NK-92 (cell line): ENCODE results near the gene CACNA1G.

Experiments
- DNase-seq: peaks from one replicate; lab custom pipeline; 2025; ENCODE audit not compliant: unreplicated experiment; lab: John Stamatoyannopoulos, UW

The CACNA1G gene

GRCh38 chr17:50547035-50547735 lies 13.3 kb upstream of the CACNA1G start, which contains the start of gene SPATA20:
TSS of gene SPATA20 (plus strand) at chr17:50547174. CDS start at chr17:50547209, 35 bp downstream.
- no peak for DNase-seq

GRCh38 chr17:50547736-50548083 lies 12.8 kb upstream of the CACNA1G start:
- no peak for DNase-seq

GRCh38 chr17:50548831-50549230 lies 11.7 kb upstream of the CACNA1G start:
- DNase-seq: no peak

DNA sequence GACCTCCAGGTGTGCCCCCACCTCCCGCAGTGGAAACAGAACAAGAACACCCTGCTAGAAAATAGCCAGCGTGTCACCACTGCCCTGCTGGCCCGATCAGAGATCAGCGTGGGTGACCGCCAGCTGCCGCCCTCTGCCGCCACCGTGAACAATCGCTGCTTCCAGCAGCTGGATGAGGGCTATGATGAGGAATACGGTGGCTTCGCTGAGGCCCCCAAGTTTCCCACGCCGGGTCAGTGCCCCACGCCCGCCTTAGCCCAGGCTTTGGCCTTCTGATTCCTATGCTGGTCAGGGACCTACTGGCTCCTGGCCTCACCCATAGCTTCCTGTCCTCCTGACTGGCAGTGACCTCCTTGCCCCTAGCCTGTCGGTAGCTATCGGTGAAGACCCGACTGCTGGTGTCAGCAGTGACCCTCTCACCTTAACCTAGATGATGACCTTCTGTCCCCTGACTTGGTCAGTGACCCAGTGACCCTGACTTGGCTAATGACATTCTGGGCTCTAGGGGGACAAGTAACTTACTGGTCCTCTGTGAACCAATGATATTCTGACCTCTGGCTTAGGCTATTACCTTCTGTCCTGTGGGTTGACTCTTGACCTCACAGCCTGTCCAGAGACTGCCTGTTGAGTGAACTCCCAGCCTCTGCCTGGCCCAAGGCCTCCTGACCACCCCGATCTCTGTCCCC lies 11.1 kb upstream of the CACNA1G start:
- DNase-seq: no peak

GRCh38 chr17:50549969-50550368 lies 10.5 kb upstream of the CACNA1G start:
- DNase-seq: no peak

GRCh38 chr17:50550661-50551432 lies 9.7 kb upstream of the CACNA1G start:
- no peak for DNase-seq

DNA sequence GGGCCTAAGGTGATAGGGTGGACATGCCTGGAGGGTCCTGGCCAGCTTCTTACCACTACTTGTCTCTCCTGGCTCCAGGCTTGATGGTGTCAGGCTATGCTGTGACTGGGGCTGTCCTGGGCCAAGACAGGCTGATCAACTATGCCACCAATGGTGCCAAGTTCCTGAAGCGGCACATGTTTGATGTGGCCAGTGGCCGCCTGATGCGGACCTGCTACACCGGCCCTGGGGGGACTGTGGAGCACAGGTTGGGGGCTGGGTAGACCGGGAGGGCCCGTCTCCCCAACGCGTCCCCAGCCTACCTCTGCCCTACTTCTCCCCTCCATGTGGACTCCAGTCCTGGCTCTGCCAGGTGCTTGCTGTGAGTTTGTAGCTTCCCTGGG lies 9.1 kb upstream of the CACNA1G start:
- no peak for DNase-seq

- no peak for DNase-seq
These were observed 8.6 kb upstream of the CACNA1G start for GRCh38 chr17:50551884-50552283.

DNA sequence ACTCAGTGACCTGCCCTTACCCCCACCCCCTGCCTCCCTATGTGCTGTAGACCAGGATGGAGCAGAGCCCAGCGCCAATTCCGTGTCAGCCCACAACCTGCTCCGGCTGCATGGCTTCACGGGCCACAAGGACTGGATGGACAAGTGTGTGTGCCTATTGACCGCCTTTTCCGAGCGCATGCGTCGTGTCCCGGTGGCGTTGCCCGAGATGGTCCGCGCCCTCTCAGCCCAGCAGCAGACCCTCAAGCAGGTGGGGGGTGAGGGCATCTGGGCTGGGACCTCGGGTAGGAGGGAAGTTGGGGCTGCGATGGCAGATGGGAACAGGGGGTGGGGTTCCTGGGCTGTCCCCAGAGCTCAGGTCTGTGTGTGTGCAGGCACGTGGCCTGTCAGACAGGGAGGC lies 6.3 kb upstream of the CACNA1G start:
- DNase-seq: no peak

- no peak for DNase-seq
These were observed 3.7 kb upstream of the CACNA1G start for GRCh38 chr17:50556803-50557202.

DNA sequence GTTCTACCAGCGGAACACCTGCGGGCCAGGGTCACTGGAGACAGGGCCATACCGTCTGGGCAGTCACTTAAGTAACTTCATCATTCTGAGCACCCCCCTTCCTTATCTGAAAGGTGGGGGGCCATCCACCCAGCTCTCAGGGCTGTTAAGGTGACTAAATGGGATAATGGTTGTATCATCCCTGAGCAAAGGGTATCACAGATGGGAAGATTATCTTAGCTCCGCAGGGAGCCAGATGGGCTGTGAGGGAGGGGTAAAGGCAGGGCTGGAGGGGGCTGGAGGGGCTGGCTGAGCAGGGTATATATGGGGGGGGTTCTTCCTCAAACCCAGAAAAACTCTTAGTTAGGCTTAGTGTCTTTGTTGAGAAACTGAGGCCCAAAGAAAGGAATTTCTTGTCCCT lies 2.9 kb upstream of the CACNA1G start:
- DNase-seq: no peak

GRCh38 chr17:50558091-50558490 lies 2.4 kb upstream of the CACNA1G start:
- no peak for DNase-seq

GRCh38 chr17:50558581-50558940 lies 2.0 kb upstream of the CACNA1G start:
- DNase-seq: no peak

DNA sequence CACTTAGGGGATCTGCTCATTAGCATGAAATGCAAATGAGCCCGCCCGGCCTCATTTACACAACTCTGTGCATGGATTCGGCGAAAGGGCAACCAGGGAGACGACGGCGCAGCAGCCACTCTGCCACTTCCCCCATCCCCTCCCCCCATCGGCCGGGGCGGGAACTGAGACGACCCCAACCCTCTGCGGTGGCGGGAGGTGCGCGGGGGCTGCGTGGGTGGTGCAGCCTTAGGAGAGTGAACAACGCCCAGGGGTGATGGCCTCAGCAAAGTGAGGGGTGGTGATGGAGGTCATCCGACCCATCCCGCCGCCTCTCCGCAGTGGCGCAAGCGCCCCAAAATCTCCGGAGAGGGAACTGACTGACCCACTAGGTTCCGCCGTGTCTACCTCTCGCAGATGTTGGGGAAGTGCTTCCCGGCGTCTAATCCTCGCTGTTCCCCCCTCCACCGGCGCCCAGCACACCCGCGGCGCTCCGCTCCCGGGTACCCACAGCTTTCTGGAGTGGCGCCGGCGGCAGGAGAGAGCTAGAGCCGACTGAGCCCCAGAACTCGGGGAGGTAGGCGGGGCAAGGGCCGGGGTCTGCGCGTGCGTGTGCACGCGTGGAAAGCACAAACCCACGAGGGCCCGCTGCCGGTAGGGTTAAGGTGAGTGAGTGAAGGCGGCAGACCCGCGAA lies 1.4 kb upstream of the CACNA1G start:
- DNase-seq: no peak

- DNase-seq: no peak
These were observed 786 bp upstream of the CACNA1G start for GRCh38 chr17:50559674-50560184.

- no peak for DNase-seq
These were observed 623 bp downstream of the CACNA1G start for GRCh38 chr17:50560931-50561745.

GRCh38 chr17:50561746-50562141 lies 1.2 kb downstream of the CACNA1G start:
- no peak for DNase-seq

DNA sequence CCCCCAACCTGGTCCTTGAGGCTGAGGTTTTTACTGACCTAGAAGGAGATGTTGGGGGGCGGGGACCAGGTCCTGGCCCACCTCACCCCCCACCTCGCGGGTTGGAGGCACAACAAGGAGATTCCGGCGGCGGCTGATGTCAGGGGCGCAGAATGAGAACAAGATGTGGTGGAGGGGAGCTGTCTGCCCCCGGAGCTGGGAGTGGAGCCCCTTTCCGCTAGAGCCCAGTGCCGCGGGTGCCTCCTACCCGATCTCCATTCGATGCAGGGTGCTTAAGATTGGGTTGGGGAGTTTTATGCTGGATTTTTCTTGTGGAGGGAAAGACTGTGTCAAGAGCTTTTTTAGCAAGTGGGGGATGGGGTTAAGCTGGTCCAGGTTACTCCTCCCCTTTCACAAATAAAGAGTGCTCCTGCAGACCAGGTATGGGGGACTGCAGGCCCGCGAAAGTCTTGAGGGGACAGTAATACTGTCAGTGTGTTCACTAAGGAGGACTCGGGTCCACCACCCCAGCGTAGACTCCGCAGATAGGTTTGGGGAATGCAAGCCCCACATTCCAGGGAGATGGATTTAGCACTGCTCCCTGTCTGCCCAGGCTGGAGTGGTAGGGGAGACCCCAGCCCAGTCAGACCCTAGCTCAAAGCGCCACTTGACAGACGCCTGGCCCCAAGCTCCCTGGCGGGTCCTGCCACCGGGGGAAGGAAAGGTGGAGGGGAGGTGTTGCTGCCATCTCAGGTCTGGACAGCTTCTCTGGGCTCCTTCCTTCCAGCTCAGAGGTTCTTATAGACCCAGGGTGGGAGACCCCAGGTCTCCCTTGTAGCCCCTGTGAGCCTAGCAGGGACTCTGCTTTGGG lies 2.0 kb downstream of the CACNA1G start:
- no peak for DNase-seq

DNA sequence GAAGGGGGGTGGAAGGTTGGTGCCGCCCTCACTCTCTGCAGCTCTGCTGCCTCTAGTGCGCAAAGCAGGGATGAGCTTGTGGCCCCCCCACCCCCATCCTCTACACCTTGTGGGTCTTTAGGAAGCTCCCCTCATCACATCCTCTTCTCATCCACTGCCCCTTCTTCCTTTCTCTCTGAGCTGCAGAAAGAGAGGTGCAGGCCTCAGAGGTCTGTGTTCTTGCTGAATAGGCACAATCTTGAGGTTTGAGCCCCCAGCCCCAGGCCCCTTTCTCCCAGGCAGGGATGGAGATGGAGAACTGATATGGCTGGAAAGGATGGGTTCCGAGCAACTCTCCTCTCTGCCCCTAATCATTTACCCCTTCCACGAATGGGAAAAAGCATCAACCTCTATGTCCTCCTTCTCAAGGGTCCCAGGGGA lies 2.6 kb downstream of the CACNA1G start:
- DNase-seq: no peak

GRCh38 chr17:50564916-50565315 lies 4.4 kb downstream of the CACNA1G start:
- DNase-seq: no peak
